HG03103 (cell line): ENCODE data around the gene UGT2A3.

Experiments
- ATAC-seq: cut with Tn5 transposase; IDR thresholded peaks from one replicate; pipeline ENCODE4 v1.9.1; 2021; ENCODE audit warnings: low read depth; ENCODE audit not compliant: unreplicated experiment

The UGT2A3 gene

GRCh38 chr4:68917016-68917415 is 34.6 kb downstream of the UGT2A3 start:
- no peak for ATAC-seq

- ATAC-seq = no peak
Measured at GRCh38 chr4:68912807-68913206, 38.8 kb downstream of the UGT2A3 start.

GRCh38 chr4:68909385-68909784 is 42.2 kb downstream of the UGT2A3 start:
- no peak for ATAC-seq

GRCh38 chr4:68907788-68908700 is 43.6 kb downstream of the UGT2A3 start:
- no peak for ATAC-seq

- no peak for ATAC-seq
Measured at GRCh38 chr4:68907245-68907644, 44.4 kb downstream of the UGT2A3 start.

- no peak for ATAC-seq
Measured at GRCh38 chr4:68906780-68907137, 44.8 kb downstream of the UGT2A3 start.

GRCh38 chr4:68905939-68906779 is 45.4 kb downstream of the UGT2A3 start:
- no peak for ATAC-seq

GRCh38 chr4:68905598-68905938 is 46.0 kb downstream of the UGT2A3 start:
- ATAC-seq = no peak

- ATAC-seq = no peak
Measured at GRCh38 chr4:68904786-68905185, 46.8 kb downstream of the UGT2A3 start.

- no peak for ATAC-seq
Measured at GRCh38 chr4:68896749-68897148, 54.9 kb downstream of the UGT2A3 start.

- ATAC-seq = no peak
Measured at GRCh38 chr4:68895561-68896198, 55.9 kb downstream of the UGT2A3 start.

GRCh38 chr4:68892861-68893260 is 58.7 kb downstream of the UGT2A3 start:
- ATAC-seq = no peak

- ATAC-seq = no peak
Measured at GRCh38 chr4:68891678-68892077, 59.9 kb downstream of the UGT2A3 start.

- ATAC-seq = no peak
Measured at GRCh38 chr4:68885545-68885944, 66.1 kb downstream of the UGT2A3 start.

- ATAC-seq = no peak
Measured at GRCh38 chr4:68883870-68884269, 67.7 kb downstream of the UGT2A3 start.
